NT2/D1 (cell line): ENCODE results near the gene PFKM.

ENCODE experiments used
- SUZ12 ChIP-seq: IDR thresholded peaks from 2 replicates; pipeline ENCODE4 v1.6.1; 2011; ENCODE audit not compliant: insufficient read length, insufficient read depth; ENCODE audit errors: extremely low read depth
- YY1 ChIP-seq: IDR thresholded peaks from 2 replicates; pipeline ENCODE4 v1.6.1; 2011; ENCODE audit not compliant: insufficient read length, insufficient read depth
- ZNF274 ChIP-seq: IDR thresholded peaks from 2 replicates; pipeline ENCODE4 v1.6.1; 2011; ENCODE audit warnings: mild to moderate bottlenecking, low read depth, low read length

DNA sequence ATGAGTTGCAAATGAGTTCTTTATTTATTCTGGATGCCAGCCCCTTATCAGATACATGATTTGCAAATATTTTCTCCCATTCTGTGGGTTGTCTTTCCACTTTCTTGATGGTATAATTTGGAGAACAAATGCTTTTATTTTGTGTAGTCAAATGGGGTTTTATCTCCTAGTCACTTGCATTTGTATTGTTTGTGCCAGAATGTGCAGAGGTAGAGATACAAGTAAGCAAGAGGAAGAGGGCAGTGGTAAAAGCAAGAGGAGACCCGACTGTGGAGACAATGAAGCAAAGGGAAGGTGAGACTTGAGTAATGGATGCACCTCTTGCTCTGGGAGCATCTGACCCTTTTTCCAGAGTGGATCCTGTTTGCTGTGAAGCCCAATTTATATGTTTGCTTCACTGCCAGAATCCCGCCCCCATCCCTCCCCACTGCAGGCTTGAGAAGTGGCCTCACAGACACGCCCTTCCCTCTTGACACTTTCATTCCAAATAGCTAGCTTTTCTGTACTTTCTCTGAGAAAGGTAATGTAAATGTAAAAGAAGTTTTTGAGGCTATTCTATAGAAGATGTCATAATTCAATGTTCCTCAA, 786 bp upstream of the PFKM start:
- TF ChIP-seq ZNF274 (no peak), SUZ12 (no peak), YY1 (no peak)
